Spleen (tissue), 11 donors: Measurements from ENCODE around the gene NKD1. TPM values are rescaled to one million over a fixed set of nuclear protein-coding genes. Genes with fewer than 3 reads are reported as not detected.

Source experiments
- DNase-seq: peaks from one replicate; pipeline ENCODE4 v3.0.0-alpha.2; 2020
- H3K27ac ChIP-seq, 8 donors: fragments of 200-600 bp; sonication (generic) in 7 of 8; 1 replicate in 4 of 8; 2 replicates in 4 of 8; pipeline versions ENCODE4 v1.5.0 to v1.8.0; 2016 to 2021; ENCODE audit warnings: inconsistent platforms in 4 of 8, mild to moderate bottlenecking in 4 of 8, moderate library complexity in 1 of 8
- H3K27me3 ChIP-seq, 7 donors: fragments of 200-600 bp; sonication (generic) in 6 of 7; replicated peaks in 1 of 7; 1 replicate in 4 of 7; 2 replicates in 3 of 7; pipeline versions ENCODE4 v1.5.0 to v1.8.0; 2016 to 2021; ENCODE audit warnings: inconsistent platforms in 3 of 7, mild to moderate bottlenecking in 1 of 7
- H3K36me3 ChIP-seq, 6 donors: fragments of 200-600 bp; sonication (generic) in 5 of 6; 1 replicate in 4 of 6; 2 replicates in 2 of 6; pipeline versions ENCODE4 v1.5.0 to v1.8.0; 2016 to 2021; ENCODE audit warnings: inconsistent platforms in 2 of 6
- H3K4me1 ChIP-seq, 6 donors: fragments of 200-600 bp; sonication (generic) in 5 of 6; 1 replicate in 3 of 6; 2 replicates in 3 of 6; pipeline versions ENCODE4 v1.5.0 to v1.8.0; 2016 to 2021; ENCODE audit warnings: inconsistent platforms in 3 of 6
- H3K4me3 ChIP-seq, 8 donors: fragments of 200-600 bp; sonication (generic) in 7 of 8; 1 replicate in 4 of 8; 2 replicates in 4 of 8; pipeline versions ENCODE4 v1.5.0 to v1.8.0; 2016 to 2021; ENCODE audit warnings: inconsistent platforms in 4 of 8, mild to moderate bottlenecking in 4 of 8, moderate library complexity in 2 of 8
- H3K9me3 ChIP-seq, 8 donors: fragments of 200-600 bp; sonication (generic) in 7 of 8; 1 replicate in 4 of 8; 2 replicates in 4 of 8; pipeline versions ENCODE4 v1.5.0 to v1.8.0; 2016 to 2021; ENCODE audit warnings: inconsistent platforms in 4 of 8
- POLR2A ChIP-seq, 3 donors: fragments of 450-650 bp; IDR thresholded peaks; one replicate each; pipeline ENCODE4 v1.5.1; 2017; ENCODE audit warnings: antibody characterized with exemption in 3 of 3, mild to moderate bottlenecking in 1 of 3
- POLR2AphosphoS5 ChIP-seq, 3 donors: sonication (generic); formaldehyde crosslinking; IDR thresholded peaks; one replicate each; pipeline ENCODE4 v1.5.1; 2017; ENCODE audit warnings: antibody characterized with exemption in 3 of 3
- WGBS, 5 donors: extraction: QIAGEN DNeasy Blood & Tissue Kit in 3 of 5; methylation state at CpG; one replicate each; pipeline versions ENCODE4 v1.1.5 to v1.1.7; 2013 to 2018; 5-methylcytosine and 5-hydroxymethylcytosine counted together
- intact Hi-C: fragments of 100-400 bp; cut with DNase I; formaldehyde crosslinking; loops from one replicate; pipeline ENCODE4 v1.15.0; 2023; ENCODE audit warnings: low total_unique reads
- polyA plus RNA-seq, 3 donors: library from polyadenylated mRNA; stranded (reverse); fragments of 200-250 nt; gene quantifications; one replicate each; pipeline ENCODE4 v1.2.1, GENCODE V29; 2013
- total RNA-seq, 7 donors: library from RNA; depleted of rRNA in 3 of 7; stranded (reverse); fragments of >200 nt in 3 of 7; fragmentation: NEBNext Ultra II Directional in 4 of 7; extraction: Animal tissue kit (Norgen Biotek cat#: 25700) in 4 of 7; gene quantifications; one replicate each; pipeline versions ENCODE4 v1.1.0 to v1.2.1, GENCODE V29; 2016 to 2021
- TF ChIP-seq, protein P1 (sequence below), 11 experiments: fragments of 200-600 bp in 7 of 11; fragments of 450-650 bp in 4 of 11; sonication (generic) in 4 of 11; IDR thresholded peaks in 8 of 11; conservative IDR thresholded peaks in 3 of 11; 1 replicate in 7 of 11; 2 replicates in 4 of 11; pipeline versions ENCODE4 v1.4.0 to v1.8.0; 2016 to 2021; ENCODE audit warnings: antibody characterized with exemption in 11 of 11, inconsistent platforms in 4 of 11, mild to moderate bottlenecking in 1 of 11
- donor health status: healthy with polysubstance abuse.
- donor health status: DM: no; HTN: no; CAD: no; lungs with moderate emphysema.
- donor health status: DM: no; HTN: no; CAD: no.
- donor health status: Bipolar disorder and iron deficiency.
- donor health status: healthy.
- donor health status: DM: no; HTN: no; CAD: no.
- donor health status: DM: yes; HTN: yes; CAD: no.

Gene NKD1
- total and polyA plus RNA-seq, 10 donors: 0.11 to 15.2 (median 3.6) TPM

DNA sequence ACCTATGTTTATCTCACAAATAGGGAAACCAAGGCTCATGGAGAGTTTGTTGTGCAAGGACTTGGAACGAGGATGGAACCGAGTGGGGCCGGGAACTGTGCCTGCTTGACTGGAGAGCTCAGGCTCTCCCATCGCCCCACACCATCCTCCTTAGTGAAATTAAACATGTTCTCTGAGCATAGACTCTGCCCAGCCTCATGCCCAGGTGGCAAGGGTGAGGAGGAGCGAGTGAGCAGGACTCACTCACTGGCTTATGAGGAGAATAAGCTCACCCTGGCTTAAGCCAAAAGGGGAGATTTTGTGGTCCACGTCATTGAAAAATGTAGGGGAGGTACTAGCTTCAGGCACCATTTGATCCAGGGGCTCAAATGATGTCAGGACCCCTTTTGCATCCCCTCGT is 44.8 kb downstream of the NKD1 start:
- intact Hi-C loops: no loop called here
- WGBS, 5 donors: 87 to 93% (median 88%) methylated on average over 6 to 7 of the region's 7 CpGs
- peak overlapping the region in 2 of 8 donors; percentile 25 to 41 for H3K27ac ChIP-seq

DNA sequence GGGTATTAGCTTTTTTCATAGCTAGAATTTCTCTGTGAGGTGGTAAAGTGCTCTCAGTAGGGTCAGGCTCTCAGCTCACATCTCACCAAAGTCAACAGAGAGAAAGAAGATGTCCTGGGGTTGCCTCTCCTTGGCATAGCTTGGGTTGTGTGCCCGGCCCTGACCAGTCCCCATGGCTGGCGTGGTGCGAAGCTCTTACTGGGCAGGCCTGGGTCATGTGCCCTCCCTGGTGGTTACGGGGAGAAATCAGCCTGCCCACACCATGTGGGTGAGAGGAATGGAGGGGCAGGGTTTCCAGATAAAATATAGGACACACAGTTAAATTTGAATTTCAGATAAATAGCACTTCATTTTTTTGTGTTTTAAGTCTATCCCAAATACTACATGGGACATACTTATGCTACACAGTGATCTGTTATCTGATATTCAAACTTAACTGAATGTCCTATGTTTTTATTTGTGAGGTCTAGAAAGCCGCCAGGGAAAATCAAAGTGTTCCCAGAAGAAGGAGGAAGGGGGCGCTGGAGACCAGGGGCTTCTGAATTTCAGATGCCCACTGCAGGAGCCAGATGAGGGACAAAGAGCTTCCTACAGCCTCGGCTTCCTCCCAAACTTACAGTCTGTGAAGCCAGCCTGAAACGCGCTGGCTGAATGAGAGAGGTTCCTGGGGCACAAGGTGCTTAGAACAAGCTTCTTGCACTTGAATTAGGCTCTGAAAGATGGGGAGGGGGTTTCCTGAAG is 45.4 kb downstream of the NKD1 start:
- WGBS, 5 donors: 76 to 92% (median 87%) methylated on average over 8 to 9 of the region's 9 CpGs
- intact Hi-C loops: no loop called here
- Histone ChIP-seq H3K4me1 (peaks cover 5 to 37% (median 16%) of the 10 kb centered on the region in 6 donors), H3K4me3 (no peak overlapping the region), H3K36me3 (no peaks in the 10 kb centered on the region), H3K27ac (peak overlapping the region in 1 of 8 donors; percentile 41), H3K27me3 (no peaks in the 10 kb centered on the region), H3K9me3 (no peaks in the 10 kb centered on the region)
- DNase-seq: peak; percentile 43
- TF ChIP-seq POLR2A (IDR thresholded peaks at IDR 0.05) (no peak), POLR2AphosphoS5 (IDR thresholded peaks at IDR 0.05) (no peak)
- TF ChIP-seq, protein P1, sequence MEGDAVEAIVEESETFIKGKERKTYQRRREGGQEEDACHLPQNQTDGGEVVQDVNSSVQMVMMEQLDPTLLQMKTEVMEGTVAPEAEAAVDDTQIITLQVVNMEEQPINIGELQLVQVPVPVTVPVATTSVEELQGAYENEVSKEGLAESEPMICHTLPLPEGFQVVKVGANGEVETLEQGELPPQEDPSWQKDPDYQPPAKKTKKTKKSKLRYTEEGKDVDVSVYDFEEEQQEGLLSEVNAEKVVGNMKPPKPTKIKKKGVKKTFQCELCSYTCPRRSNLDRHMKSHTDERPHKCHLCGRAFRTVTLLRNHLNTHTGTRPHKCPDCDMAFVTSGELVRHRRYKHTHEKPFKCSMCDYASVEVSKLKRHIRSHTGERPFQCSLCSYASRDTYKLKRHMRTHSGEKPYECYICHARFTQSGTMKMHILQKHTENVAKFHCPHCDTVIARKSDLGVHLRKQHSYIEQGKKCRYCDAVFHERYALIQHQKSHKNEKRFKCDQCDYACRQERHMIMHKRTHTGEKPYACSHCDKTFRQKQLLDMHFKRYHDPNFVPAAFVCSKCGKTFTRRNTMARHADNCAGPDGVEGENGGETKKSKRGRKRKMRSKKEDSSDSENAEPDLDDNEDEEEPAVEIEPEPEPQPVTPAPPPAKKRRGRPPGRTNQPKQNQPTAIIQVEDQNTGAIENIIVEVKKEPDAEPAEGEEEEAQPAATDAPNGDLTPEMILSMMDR (IDR thresholded peaks at IDR 0.05 in 8 of 11, conservative IDR thresholded peaks at IDR 0.05 in 3 of 11): no peak

More for the DNA sequence above, 44.8 kb downstream of the NKD1 start:
- Histone ChIP-seq H3K27me3 (no peaks in the 10 kb centered on the region), H3K4me1 (peaks cover 5 to 41% (median 16%) of the 10 kb centered on the region in 6 donors), H3K9me3 (no peaks in the 10 kb centered on the region), H3K36me3 (no peaks in the 10 kb centered on the region), H3K4me3 (no peak overlapping the region)
- DNase-seq: peak; percentile 47
- TF ChIP-seq POLR2A (IDR thresholded peaks at IDR 0.05): no peak

DNA sequence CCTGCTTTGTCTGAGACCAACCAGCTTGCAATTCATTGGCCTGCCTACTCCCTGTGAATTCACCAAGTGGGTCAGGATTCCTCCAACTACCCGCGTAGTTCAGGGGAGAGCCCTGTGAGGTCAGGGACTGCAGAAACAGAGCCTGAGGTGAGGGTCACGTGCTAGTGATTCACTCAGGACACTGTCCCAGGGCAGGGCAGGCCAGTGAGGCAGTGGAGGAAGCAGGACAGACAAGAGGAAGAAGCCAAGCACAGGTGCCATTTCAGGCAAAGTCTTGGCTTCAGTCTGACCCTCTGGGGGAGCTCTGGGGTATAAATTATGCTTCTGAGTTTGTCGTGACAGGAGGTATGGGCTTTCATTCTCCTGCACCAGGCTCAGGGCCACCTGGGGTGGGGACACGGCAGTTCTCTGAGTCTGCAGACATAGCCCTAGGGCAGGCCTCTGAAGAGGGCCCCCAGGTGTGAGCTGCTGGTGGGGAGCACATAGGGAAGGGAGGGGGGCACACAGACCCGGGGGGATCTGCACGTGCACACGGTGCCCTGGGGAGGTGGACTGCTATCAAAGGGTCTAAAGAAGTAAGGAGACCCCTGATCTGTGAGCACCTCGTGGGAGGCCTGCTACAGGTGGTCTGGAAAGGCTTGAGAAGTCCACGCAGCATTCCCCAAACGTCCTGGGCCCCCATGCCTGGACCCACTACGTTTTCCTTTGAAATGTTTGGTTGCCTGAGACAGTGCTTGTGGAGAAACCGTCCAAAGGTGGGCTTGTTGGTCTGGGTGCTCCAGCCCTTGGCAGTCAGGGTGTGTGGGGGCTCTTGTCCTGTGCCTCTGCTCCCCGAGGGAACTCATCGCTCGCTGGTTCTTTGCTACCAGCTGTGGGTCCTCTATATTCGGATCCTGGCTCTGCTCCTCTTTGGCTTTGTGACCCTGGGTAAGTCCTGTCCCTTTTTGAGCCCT is 46.4 kb downstream of the NKD1 start:
- H3K9me3 ChIP-seq: no peaks in the 10 kb centered on the region
- peaks cover 0 to 28% (median 11%) of the 10 kb centered on the region in 6 donors for H3K4me1 ChIP-seq
- H3K36me3 ChIP-seq: no peaks in the 10 kb centered on the region
- H3K27me3 ChIP-seq: no peaks in the 10 kb centered on the region
- H3K27ac ChIP-seq: no peak overlapping the region
- WGBS, 5 donors: 84 to 89% (median 87%) methylated on average over 17 of the region's 17 CpGs
- DNase-seq: peak; percentile 69
- intact Hi-C loops: no loop called here
- no peak overlapping the region for H3K4me3 ChIP-seq
- TF ChIP-seq, protein P1 (IDR thresholded peaks at IDR 0.05 in 8 of 11, conservative IDR thresholded peaks at IDR 0.05 in 3 of 11): no peak
- TF ChIP-seq POLR2A (IDR thresholded peaks at IDR 0.05): no peak
- no peak for TF ChIP-seq POLR2AphosphoS5 (IDR thresholded peaks at IDR 0.05)

DNA sequence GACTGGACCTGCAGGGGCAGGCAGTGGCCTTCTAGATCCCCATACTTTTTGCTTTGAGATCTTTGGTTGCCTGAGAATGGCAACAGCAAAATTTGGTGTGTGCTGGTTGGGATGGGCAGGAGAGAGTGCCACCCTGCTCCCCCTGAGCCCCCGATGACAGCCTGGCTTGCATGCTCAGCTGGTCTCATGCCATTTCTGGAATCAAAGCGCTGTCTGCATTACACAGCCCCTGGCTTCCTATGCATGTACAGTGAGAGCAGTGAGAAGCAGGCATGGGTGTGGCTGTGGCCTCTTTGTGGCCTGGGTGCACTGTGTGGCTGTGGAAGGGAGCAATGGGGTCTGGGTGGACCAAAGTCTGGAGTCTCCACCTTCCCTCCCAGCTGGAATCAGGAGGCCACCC is 47.7 kb downstream of the NKD1 start:
- intact Hi-C loops: no loop called here
- no peak for DNase-seq
- no peak overlapping the region for H3K4me3 ChIP-seq
- peaks cover 0 to 28% (median 12%) of the 10 kb centered on the region in 6 donors for H3K4me1 ChIP-seq
- TF ChIP-seq, protein P1 (IDR thresholded peaks at IDR 0.05 in 8 of 11, conservative IDR thresholded peaks at IDR 0.05 in 3 of 11): no peak
- no peaks in the 10 kb centered on the region for H3K9me3 ChIP-seq
- no peaks in the 10 kb centered on the region for H3K36me3 ChIP-seq
- no peak overlapping the region for H3K27ac ChIP-seq
- H3K27me3 ChIP-seq: no peaks in the 10 kb centered on the region
- WGBS, 5 donors: 77 to 92% (median 88%) methylated on average over 2 of the region's 2 CpGs
